Measurements from ENCODE around the gene PLIN1.

GRCh38 chr15:89647191-89647851 lies 31.8 kb downstream of the PLIN1 start:
- TF ChIP-seq NFRKB (IDR thresholded peaks at IDR 0.05) (no peak), FOXM1 (IDR thresholded peaks at IDR 0.05; ENCODE audit: borderline replicate concordance) (no peak), LEF1 (IDR thresholded peaks at IDR 0.05; ENCODE audit: borderline replicate concordance) (no peak), SUZ12 (IDR thresholded peaks at IDR 0.05) (no peak), BHLHE40 (IDR thresholded peaks at IDR 0.05; ENCODE audit: borderline replicate concordance) (no peak), ARNT (IDR thresholded peaks at IDR 0.05) (no peak), HDGF (IDR thresholded peaks at IDR 0.05; ENCODE audit: borderline replicate concordance) (no peak), FOXA1 (IDR thresholded peaks at IDR 0.05) (no peak), CTBP1 (IDR thresholded peaks at IDR 0.05; ENCODE audit: borderline replicate concordance) (no peak), TARDBP (IDR thresholded peaks at IDR 0.05) (no peak), SP1 (IDR thresholded peaks at IDR 0.05) (no peak), FOXK2 (IDR thresholded peaks at IDR 0.05) (no peak), ZNF384 (IDR thresholded peaks at IDR 0.05) (no peak)

Measured in HEK293T (cell line).